HL-60 (cell line): Measurements from ENCODE around the gene FTO.

Experiments used
- DNase-seq, 2 experiments: peaks; one replicate each; pipeline ENCODE4 v3.0.0-alpha.2; 2010 to 2020; ENCODE audit warnings: low read depth in 1 of 2, low spot score in 1 of 2
- H3K27ac ChIP-seq: fragments of 250-450 bp; sonication (Bioruptor Pico); replicated peaks from 2 replicates; pipeline ENCODE4 v1.5.1; 2020; ENCODE audit warnings: mild to moderate bottlenecking, moderate library complexity
- H3K27me3 ChIP-seq: fragments of 250-450 bp; sonication (Bioruptor Pico); 2 replicates; pipeline ENCODE4 v1.5.1; 2021; ENCODE audit warnings: mild to moderate bottlenecking, moderate library complexity; ENCODE audit not compliant: insufficient read depth, poor library complexity, severe bottlenecking
- H3K4me3 ChIP-seq: replicated peaks from 2 replicates; pipeline ENCODE4 v1.5.1; 2011; ENCODE audit warnings: mild to moderate bottlenecking, control low read depth, low read length; ENCODE audit not compliant: insufficient read depth
- CTCF ChIP-seq: IDR thresholded peaks from one replicate; pipeline ENCODE4 v1.5.1; 2011; ENCODE audit warnings: low read length, control low read depth, inconsistent platforms; ENCODE audit not compliant: insufficient read depth
- GABPA ChIP-seq: IDR thresholded peaks from 2 replicates; pipeline ENCODE4 v1.6.1; 2012; ENCODE audit warnings: low read depth
- POLR2AphosphoS5 ChIP-seq: IDR thresholded peaks from 2 replicates; pipeline ENCODE4 v1.6.1; 2012; ENCODE audit warnings: low read depth
- REST ChIP-seq: IDR thresholded peaks from 2 replicates; pipeline ENCODE4 v1.6.1; 2012; ENCODE audit warnings: low read depth; ENCODE audit not compliant: insufficient replicate concordance
- SPI1 ChIP-seq: IDR thresholded peaks from 2 replicates; pipeline ENCODE4 v1.6.1; 2012; ENCODE audit warnings: low read depth, mild to moderate bottlenecking, borderline replicate concordance

The FTO gene

GRCh38 chr16:53848277-53848942 is 144.5 kb downstream of the FTO start:
- no peaks in the 10 kb centered on the region for H3K27me3 ChIP-seq
- no peak for DNase-seq
- H3K27ac ChIP-seq, result no peak overlapping the region
- TF ChIP-seq REST (no peak), CTCF (no peak), SPI1 (no peak), GABPA (no peak), POLR2AphosphoS5 (no peak)
- H3K4me3 ChIP-seq, result no peak overlapping the region

- no peak for DNase-seq
- H3K27me3 ChIP-seq, result no peaks in the 10 kb centered on the region
- H3K27ac ChIP-seq, result no peak overlapping the region
- no peak overlapping the region for H3K4me3 ChIP-seq
- TF ChIP-seq CTCF, result no peak
- TF ChIP-seq REST, result no peak
- no peak for TF ChIP-seq GABPA
- TF ChIP-seq POLR2AphosphoS5, result no peak
- TF ChIP-seq SPI1, result no peak
Observed at GRCh38 chr16:53848950-53849349, 145.0 kb downstream of the FTO start.

- DNase-seq, result no peak
- TF ChIP-seq POLR2AphosphoS5, result no peak
- no peak for TF ChIP-seq GABPA
- TF ChIP-seq REST, result no peak
- TF ChIP-seq SPI1, result no peak
- TF ChIP-seq CTCF, result no peak
- Histone ChIP-seq H3K4me3 (no peak overlapping the region), H3K27ac (no peak overlapping the region), H3K27me3 (no peaks in the 10 kb centered on the region)
Observed at GRCh38 chr16:53849585-53849984, 145.6 kb downstream of the FTO start.
